GM10266 (cell line): ENCODE measurements around the gene LMBRD1.

Experiments used
- DNase-seq: peaks from one replicate; pipeline ENCODE4 v3.0.0; 2012; ENCODE audit errors: extremely low spot score
- TF ChIP-seq, protein P1 (sequence below): IDR thresholded peaks from 2 replicates; pipeline ENCODE4 v1.5.1; 2012; ENCODE audit warnings: mild to moderate bottlenecking, low read depth; ENCODE audit not compliant: control insufficient read depth, insufficient read depth; ENCODE audit errors: missing control alignments

LMBRD1 gene

DNA sequence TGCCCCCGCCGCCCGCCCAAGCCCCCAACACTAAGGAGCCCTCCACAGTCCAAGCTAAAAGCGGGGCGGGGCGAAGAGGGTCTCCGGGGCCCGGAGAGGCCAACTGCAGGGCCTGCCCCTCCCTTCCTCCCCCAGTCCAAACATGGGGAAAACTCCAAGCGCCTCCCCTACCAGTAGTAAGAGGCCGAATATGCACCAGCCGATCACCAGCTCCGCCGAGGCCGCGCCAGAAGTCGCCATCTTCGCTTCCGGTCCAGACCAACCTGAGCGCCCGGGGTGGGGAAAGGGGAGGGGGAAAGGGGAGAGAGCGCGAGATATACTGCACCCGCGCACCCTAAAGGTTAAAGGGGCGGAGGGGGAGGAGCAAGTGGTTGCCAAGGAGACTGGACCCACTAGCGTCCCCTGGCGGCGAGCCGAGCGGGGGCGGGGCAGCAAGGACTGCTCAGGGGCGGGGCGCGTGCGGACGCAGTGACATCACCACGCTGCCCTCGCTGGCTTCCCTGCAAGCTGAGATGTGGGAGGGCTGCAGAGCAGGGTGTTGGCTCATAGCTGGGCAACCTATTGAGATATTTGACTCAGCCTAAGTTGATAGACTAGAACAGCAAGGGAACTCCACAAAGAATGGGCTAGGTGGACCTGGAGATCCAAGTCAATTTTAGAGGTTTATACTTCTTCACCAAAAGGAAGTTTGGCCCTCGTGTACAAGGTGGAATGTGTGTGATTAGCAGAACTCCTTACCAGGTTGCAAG lies at the start of gene LMBRD1:
Gene LMBRD1 (minus strand): TSS at position 369 of the 749 bp plus-strand sequence. CDS start 129 bp downstream, at position 240.
- peak; percentile 87 for DNase-seq
- TF ChIP-seq, protein P1, sequence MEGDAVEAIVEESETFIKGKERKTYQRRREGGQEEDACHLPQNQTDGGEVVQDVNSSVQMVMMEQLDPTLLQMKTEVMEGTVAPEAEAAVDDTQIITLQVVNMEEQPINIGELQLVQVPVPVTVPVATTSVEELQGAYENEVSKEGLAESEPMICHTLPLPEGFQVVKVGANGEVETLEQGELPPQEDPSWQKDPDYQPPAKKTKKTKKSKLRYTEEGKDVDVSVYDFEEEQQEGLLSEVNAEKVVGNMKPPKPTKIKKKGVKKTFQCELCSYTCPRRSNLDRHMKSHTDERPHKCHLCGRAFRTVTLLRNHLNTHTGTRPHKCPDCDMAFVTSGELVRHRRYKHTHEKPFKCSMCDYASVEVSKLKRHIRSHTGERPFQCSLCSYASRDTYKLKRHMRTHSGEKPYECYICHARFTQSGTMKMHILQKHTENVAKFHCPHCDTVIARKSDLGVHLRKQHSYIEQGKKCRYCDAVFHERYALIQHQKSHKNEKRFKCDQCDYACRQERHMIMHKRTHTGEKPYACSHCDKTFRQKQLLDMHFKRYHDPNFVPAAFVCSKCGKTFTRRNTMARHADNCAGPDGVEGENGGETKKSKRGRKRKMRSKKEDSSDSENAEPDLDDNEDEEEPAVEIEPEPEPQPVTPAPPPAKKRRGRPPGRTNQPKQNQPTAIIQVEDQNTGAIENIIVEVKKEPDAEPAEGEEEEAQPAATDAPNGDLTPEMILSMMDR: peak; percentile 98

DNA sequence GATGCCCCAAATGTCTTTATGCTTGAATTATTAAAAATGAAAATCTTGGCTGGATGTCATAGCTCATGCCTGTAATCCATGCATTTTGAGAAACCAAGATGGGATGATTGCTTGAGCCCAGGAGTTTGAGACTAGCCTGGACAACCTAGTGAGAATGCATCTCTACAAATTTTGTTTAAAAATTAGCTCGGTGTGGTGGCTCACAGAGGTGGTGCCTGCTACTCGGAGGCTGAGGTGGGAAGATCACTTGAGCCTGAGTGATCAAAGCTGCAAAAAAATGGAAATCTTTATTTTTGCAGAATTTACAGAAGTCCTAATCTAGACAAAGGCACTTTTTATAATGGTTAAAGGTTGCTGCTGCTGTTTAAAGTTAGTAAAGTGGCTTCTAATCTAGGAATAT lies 49.5 kb upstream of the LMBRD1 start:
- no peak for DNase-seq
- TF ChIP-seq, protein P1: no peak

DNA sequence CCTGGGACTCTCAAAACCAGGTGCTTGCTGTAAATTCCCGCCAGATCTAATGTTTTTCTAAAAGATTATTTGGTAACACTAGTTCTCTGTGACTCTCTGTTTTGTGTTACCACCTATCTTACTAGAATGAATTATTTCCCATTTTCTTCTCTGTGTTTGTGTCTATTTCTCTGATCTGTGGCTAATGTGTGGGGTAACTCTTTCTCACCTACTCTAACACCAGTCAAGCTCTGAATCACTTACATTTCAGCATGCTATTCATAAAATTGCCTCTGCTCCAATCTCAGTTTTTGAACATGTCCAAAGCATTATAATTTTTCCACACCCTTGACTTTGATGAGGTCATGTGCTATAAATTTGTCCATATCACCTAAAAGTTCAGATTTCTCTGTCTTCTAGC lies 46.4 kb upstream of the LMBRD1 start:
- TF ChIP-seq, protein P1: no peak
- no peak for DNase-seq

DNA sequence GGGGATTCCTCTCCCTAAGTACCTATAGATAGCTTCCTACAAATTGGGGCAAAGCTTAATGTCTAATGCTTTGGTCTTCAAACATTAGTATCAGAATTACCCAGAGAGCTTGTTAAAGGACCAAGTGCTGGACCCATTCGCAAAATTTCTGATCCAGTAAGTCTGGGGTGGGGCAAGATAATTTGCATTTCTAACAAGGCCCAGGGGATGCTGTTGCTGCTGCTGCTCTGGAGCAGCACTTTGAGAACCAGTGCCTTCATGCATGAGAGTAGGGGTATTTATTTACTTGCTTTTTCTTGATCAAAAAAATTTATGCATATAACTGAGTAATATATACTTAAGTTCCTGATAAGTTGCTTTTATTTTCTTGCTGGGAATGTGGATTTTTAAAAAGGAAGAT lies 45.1 kb upstream of the LMBRD1 start:
- DNase-seq: no peak
- TF ChIP-seq, protein P1: no peak

DNA sequence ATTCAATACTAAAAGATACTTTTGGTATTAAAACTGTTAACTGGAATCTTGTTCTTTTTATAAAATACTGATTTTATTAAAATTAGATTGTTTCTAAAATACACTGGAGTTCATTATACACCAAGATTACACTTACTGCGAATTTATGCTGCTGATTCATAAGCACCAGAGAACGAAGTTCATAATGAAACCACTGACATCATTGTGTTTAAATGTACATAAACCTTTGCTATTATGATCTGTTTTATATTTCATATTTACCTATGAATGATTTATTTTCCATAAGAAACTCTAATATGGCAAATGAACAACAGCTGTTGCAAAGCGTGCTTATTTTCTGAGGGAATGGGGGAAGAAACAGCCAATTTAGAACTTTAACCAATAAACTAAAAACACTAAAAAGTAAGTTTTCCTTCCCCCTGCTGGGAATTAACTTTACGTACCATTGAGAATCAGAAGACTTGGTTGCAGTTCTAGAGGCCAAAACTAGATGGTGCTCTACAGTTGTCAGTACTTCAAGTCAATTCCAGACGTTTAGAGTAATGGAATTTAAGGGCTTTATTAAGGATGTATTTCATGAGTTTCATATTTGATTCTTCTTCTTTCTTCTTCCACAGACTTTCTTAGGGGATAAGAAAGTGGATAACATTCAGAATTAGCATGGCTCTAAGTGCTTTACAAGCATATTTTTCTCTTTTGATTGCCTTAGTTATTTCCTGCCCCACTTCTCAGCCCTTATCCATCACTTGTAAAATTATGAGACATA lies 38.8 kb upstream of the LMBRD1 start:
- peak; percentile 25 for DNase-seq
- TF ChIP-seq, protein P1: peak; percentile 85

DNA sequence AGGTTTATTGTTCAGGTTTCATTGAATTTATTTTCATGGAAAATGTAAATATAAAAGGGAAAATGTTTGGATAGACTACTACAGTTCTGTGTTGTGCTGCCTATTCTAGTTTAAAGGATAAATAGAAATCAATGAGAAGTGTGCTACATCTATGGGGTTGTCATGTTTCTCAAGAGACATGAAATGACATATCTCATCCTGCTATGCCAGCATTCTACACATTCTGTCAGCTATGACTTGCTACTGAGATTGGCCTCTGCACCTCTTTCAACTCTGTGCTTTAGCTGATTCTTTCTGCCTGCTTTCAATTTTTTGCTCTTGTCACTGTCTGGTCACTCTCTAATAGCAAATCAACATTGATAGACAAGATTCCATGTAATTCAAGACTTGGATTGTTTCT lies 35.7 kb upstream of the LMBRD1 start:
- TF ChIP-seq, protein P1: no peak
- no peak for DNase-seq
